GM21367 (cell line): ENCODE data around the gene NRARP.
"Not testable (repeated sequence)": the region's sequence is repeated elsewhere in the genome, so short reads cannot be mapped to it uniquely, and the experiment has no call there.

Experiments
- ATAC-seq: cut with Tn5 transposase; IDR thresholded peaks from one replicate; pipeline ENCODE4 v1.9.1; 2021; ENCODE audit not compliant: unreplicated experiment

Gene NRARP

GRCh38 chr9:137265496-137266161 is 36.4 kb downstream of the NRARP start:
- ATAC-seq = no peak

GRCh38 chr9:137264067-137264466 is 38.0 kb downstream of the NRARP start:
- ATAC-seq = no peak

GRCh38 chr9:137263506-137263905 is 38.6 kb downstream of the NRARP start:
- ATAC-seq = no peak

- ATAC-seq = no peak
Measured at GRCh38 chr9:137262909-137263285, 39.2 kb downstream of the NRARP start.

GRCh38 chr9:137262173-137262908 is 39.7 kb downstream of the NRARP start:
- not testable (repeated sequence) for ATAC-seq

GRCh38 chr9:137256856-137257255 is 45.2 kb downstream of the NRARP start:
- no peak for ATAC-seq

GRCh38 chr9:137256362-137256761 is 45.7 kb downstream of the NRARP start:
- ATAC-seq = no peak

- no peak for ATAC-seq
Measured at GRCh38 chr9:137255448-137256114, 46.5 kb downstream of the NRARP start.

GRCh38 chr9:137254624-137255447 is 47.2 kb downstream of the NRARP start, which contains the start of gene NELFB:
TSS of gene NELFB (plus strand) at chr9:137255327.
- ATAC-seq = peak; percentile 64

- ATAC-seq = no peak
Measured at GRCh38 chr9:137253717-137254623, 48.1 kb downstream of the NRARP start.

GRCh38 chr9:137252555-137253506 is 49.2 kb downstream of the NRARP start:
- no peak for ATAC-seq

GRCh38 chr9:137251490-137252268 is 50.4 kb downstream of the NRARP start:
- no peak for ATAC-seq

GRCh38 chr9:137251194-137251461 is 50.9 kb downstream of the NRARP start, which contains the start of gene STPG3:
TSS of gene STPG3 (plus strand) at chr9:137251286. CDS start at chr9:137251287, 1 bp downstream.
- no peak for ATAC-seq

- no peak for ATAC-seq
Measured at GRCh38 chr9:137250329-137251193, 51.5 kb downstream of the NRARP start.
